ENCODE results near the gene GABPB1. TPM values are rescaled to one million over a fixed set of nuclear protein-coding genes. Genes with fewer than 3 reads are reported as not detected.

GABPB1 gene
- total and polyA plus RNA-seq, 9 donors, result 7.0 to 21.9 (median 15.1) TPM

DNA sequence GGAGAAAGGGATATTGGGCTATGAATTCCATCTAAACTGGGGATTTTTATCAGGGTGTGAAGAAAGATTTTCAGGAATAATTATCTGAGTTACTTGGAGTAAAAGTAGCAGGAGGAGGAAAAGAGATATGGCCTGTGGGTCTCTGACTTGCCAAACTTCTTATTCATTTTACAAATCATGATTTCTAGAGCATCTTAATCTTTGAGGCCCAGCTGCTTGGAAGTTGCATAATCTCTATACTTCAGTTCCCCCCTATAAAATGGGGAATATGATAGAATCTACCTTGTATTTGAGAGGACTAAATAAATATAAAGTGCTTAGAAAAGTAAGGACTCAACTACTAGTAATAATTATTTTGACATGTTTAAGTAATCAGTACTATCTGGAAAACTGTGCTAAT is 11.0 kb upstream of the GABPB1 start:
- no peak for DNase-seq
- H3K27me3 ChIP-seq, result no peaks in the 10 kb centered on the region
- H3K9me3 ChIP-seq, result no peaks in the 10 kb centered on the region
- H3K36me3 ChIP-seq, result no peaks in the 10 kb centered on the region
- TF ChIP-seq EP300 (IDR thresholded peaks at IDR 0.05), result no peak
- TF ChIP-seq POLR2A (IDR thresholded peaks at IDR 0.05), result no peak
- TF ChIP-seq, protein P1, sequence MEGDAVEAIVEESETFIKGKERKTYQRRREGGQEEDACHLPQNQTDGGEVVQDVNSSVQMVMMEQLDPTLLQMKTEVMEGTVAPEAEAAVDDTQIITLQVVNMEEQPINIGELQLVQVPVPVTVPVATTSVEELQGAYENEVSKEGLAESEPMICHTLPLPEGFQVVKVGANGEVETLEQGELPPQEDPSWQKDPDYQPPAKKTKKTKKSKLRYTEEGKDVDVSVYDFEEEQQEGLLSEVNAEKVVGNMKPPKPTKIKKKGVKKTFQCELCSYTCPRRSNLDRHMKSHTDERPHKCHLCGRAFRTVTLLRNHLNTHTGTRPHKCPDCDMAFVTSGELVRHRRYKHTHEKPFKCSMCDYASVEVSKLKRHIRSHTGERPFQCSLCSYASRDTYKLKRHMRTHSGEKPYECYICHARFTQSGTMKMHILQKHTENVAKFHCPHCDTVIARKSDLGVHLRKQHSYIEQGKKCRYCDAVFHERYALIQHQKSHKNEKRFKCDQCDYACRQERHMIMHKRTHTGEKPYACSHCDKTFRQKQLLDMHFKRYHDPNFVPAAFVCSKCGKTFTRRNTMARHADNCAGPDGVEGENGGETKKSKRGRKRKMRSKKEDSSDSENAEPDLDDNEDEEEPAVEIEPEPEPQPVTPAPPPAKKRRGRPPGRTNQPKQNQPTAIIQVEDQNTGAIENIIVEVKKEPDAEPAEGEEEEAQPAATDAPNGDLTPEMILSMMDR (IDR thresholded peaks at IDR 0.05), result no peak
- intact Hi-C loops (cut with DNase I), result no loop called here
- H3K4me3 ChIP-seq, result no peak overlapping the region
- no peak overlapping the region for H3K27ac ChIP-seq
- peaks cover 2% of the 10 kb centered on the region for H3K4me1 ChIP-seq (ENCODE audit: insufficient read depth)

DNA sequence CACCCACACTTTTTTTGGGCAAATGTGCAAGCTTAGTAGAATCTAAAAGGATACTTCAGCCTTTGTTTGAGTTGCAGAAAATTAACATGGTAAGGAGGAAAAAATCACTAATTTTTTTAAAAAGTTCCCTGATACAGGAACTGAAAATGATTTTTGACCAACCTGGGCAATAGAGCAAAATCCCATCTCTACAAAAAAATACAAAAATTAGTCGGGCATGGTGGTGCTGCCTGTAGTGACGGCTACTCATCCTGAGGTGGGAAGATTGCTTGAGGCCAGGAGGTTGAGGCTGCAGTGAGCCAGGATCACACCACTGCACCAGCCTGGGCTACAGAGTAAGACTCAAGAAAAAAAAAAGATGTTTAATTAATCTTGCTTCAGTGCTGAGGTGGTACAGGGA is 10.6 kb upstream of the GABPB1 start:
- intact Hi-C loops (cut with DNase I), result no loop called here

DNA sequence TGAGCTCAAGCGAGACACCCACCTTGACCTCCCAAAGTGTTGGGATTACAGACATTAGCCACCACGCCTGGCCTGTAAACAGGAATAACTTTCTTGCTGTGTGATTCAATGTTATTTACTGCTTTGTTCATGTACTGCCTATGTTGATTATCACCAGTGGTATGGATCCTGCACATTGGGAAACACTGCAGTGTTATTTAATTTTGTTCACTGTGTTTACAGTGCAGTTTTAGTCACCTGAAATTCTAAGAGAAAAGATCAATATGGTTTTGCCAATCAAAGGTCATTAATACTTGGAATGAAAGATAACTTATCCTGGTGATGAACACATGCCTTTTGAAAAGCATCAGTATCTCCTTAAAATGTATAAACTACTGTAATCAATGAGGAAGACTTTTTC is 8.6 kb upstream of the GABPB1 start:
- Histone ChIP-seq H3K4me1 (ENCODE audit: insufficient read depth) (peaks cover 3% of the 10 kb centered on the region), H3K27me3 (no peaks in the 10 kb centered on the region), H3K9me3 (no peaks in the 10 kb centered on the region), H3K27ac (no peak overlapping the region), H3K36me3 (no peaks in the 10 kb centered on the region), H3K4me3 (no peak overlapping the region)
- WGBS, 3 donors, result 76 to 90% (median 81%) methylated on average over 2 of the region's 2 CpGs
- TF ChIP-seq POLR2A (IDR thresholded peaks at IDR 0.05) (no peak), EP300 (IDR thresholded peaks at IDR 0.05) (no peak)
- TF ChIP-seq, protein P1 (IDR thresholded peaks at IDR 0.05), result no peak
- intact Hi-C loops (cut with DNase I), result no loop called here
- no peak for DNase-seq

More for the DNA sequence above, 10.6 kb upstream of the GABPB1 start:
- no peak for DNase-seq
- Histone ChIP-seq H3K4me1 (ENCODE audit: insufficient read depth) (peaks cover 2% of the 10 kb centered on the region), H3K27me3 (no peaks in the 10 kb centered on the region), H3K27ac (no peak overlapping the region), H3K4me3 (no peak overlapping the region), H3K36me3 (no peaks in the 10 kb centered on the region), H3K9me3 (no peaks in the 10 kb centered on the region)
- 91 to 95% (median 94%) methylated on average over 2 of the region's 2 CpGs for WGBS, 3 donors
- TF ChIP-seq POLR2A (IDR thresholded peaks at IDR 0.05) (no peak), EP300 (IDR thresholded peaks at IDR 0.05) (no peak)
- TF ChIP-seq, protein P1 (IDR thresholded peaks at IDR 0.05), result no peak

DNA sequence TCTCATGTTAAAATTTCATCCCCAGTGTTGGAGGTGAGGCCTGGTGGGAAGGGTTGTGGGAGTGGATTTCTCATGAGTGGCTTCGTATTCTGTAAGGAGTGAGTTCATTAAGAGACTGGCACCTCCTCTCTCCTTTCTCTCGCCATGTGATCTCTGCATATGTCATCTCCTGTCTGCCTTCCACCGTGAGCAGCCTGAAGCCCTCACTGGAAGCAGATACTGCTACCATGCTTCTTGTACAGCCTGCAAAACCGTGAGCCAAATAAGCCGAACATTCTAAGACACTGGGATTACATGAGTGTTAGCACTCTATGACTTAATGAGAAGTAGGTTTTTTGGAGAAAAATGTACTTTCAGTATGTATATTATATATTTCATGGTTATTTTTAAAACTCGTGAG is 6.8 kb upstream of the GABPB1 start:
- TF ChIP-seq, protein P1 (IDR thresholded peaks at IDR 0.05), result no peak
- no peak for TF ChIP-seq EP300 (IDR thresholded peaks at IDR 0.05)
- TF ChIP-seq POLR2A (IDR thresholded peaks at IDR 0.05), result no peak
- no peak overlapping the region for H3K27ac ChIP-seq
- H3K9me3 ChIP-seq, result no peaks in the 10 kb centered on the region
- H3K4me1 ChIP-seq (ENCODE audit: insufficient read depth), result peaks cover 5% of the 10 kb centered on the region
- H3K4me3 ChIP-seq, result no peak overlapping the region
- 81 to 93% (median 82%) methylated on average over 6 of the region's 6 CpGs for WGBS, 3 donors
- no peak for DNase-seq
- H3K36me3 ChIP-seq, result no peaks in the 10 kb centered on the region
- intact Hi-C loops (cut with DNase I), result no loop called here
- H3K27me3 ChIP-seq, result no peaks in the 10 kb centered on the region

DNA sequence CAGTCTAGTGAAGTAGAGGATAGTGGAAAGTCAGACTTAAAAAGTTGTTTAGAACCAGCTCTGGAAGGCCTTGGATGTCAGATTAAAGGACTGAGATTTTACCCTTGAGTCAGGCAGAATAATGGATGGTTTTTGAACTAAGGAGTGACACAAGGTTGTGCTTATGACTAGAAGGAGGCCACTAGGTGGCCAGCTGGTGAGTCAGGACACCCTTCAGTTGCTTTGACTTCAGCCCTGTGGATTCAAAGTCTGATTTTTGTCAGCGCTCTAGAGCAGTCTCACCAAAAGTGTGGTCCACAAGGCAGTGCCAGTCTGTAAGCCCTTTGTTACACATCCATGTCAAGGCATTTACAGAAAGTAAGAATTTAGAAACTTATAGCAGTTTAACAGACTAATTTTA is 3.8 kb upstream of the GABPB1 start:
- H3K9me3 ChIP-seq, result no peaks in the 10 kb centered on the region
- intact Hi-C loops (cut with DNase I), result no loop called here
- DNase-seq, result no peak
- 88 to 100% (median 97%) methylated on average over 1 of the region's 1 CpG for WGBS, 3 donors
- TF ChIP-seq, protein P1 (IDR thresholded peaks at IDR 0.05), result no peak
- TF ChIP-seq EP300 (IDR thresholded peaks at IDR 0.05) (no peak), POLR2A (IDR thresholded peaks at IDR 0.05) (no peak)
- H3K4me1 ChIP-seq (ENCODE audit: insufficient read depth), result peaks cover 5% of the 10 kb centered on the region
- H3K27ac ChIP-seq, result no peak overlapping the region
- no peak overlapping the region for H3K4me3 ChIP-seq
- H3K27me3 ChIP-seq, result no peaks in the 10 kb centered on the region
- no peaks in the 10 kb centered on the region for H3K36me3 ChIP-seq
